ENCODE results near the gene LCA5L.
"Not testable (repeated sequence)": the region's sequence is repeated elsewhere in the genome, so short reads cannot be mapped to it uniquely, and the experiment has no call there.

The LCA5L gene

DNA sequence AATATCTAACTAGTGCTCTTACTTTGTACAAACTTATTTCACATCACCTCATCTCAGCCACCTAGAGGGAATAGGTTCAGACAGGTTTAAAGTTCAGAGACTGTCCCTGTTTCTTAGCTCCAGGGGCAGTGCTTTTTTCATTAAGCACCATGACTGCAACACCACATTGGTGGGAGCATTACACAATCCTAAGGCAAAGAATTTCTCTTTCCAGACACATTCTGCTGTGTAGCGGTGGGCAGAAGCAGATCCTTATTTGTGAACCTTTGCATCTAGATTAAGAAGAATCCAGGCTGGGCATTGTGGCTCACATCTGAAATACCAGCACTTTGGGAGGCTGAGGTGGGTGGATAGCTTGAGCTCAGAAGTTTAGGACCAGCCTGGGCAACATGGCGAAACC, 16.1 kb downstream of the LCA5L start:
- no peaks in the 10 kb centered on the region for H3K36me3 ChIP-seq (ENCODE audit: insufficient read depth, low read length)
- no peak overlapping the region for H3K4me3 ChIP-seq (ENCODE audit: low read depth, low read length, poor library complexity, severe bottlenecking)
- H4K20me1 ChIP-seq (ENCODE audit: insufficient read depth, low read length), result no peaks in the 10 kb centered on the region
- no peaks in the 10 kb centered on the region for H3F3A ChIP-seq (ENCODE audit: insufficient read depth, low read length)
- no peak overlapping the region for H3K4me2 ChIP-seq (ENCODE audit: low read length)
- no peaks in the 10 kb centered on the region for H3K9me2 ChIP-seq (ENCODE audit: low read depth, low read length)
- H3K9me3 ChIP-seq (ENCODE audit: low read length), result no peaks in the 10 kb centered on the region
- TF ChIP-seq, protein P1, sequence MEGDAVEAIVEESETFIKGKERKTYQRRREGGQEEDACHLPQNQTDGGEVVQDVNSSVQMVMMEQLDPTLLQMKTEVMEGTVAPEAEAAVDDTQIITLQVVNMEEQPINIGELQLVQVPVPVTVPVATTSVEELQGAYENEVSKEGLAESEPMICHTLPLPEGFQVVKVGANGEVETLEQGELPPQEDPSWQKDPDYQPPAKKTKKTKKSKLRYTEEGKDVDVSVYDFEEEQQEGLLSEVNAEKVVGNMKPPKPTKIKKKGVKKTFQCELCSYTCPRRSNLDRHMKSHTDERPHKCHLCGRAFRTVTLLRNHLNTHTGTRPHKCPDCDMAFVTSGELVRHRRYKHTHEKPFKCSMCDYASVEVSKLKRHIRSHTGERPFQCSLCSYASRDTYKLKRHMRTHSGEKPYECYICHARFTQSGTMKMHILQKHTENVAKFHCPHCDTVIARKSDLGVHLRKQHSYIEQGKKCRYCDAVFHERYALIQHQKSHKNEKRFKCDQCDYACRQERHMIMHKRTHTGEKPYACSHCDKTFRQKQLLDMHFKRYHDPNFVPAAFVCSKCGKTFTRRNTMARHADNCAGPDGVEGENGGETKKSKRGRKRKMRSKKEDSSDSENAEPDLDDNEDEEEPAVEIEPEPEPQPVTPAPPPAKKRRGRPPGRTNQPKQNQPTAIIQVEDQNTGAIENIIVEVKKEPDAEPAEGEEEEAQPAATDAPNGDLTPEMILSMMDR (IDR thresholded peaks at IDR 0.05; ENCODE audit: low read length), result no peak
- no peak for TF ChIP-seq EZH2 (IDR thresholded peaks at IDR 0.05; ENCODE audit: borderline replicate concordance, low read length)
- H2AFZ ChIP-seq (ENCODE audit: low read length), result no peak overlapping the region
- H3K27me3 ChIP-seq (ENCODE audit: insufficient read depth, low read length), result no peaks in the 10 kb centered on the region
- no peak overlapping the region for H3K27ac ChIP-seq (ENCODE audit: low read depth, low read length, poor library complexity, severe bottlenecking)
- no peaks in the 10 kb centered on the region for H3K79me2 ChIP-seq (ENCODE audit: insufficient read depth, low read length)
- no peak overlapping the region for H3K9ac ChIP-seq (ENCODE audit: low read length)
- H3K4me1 ChIP-seq (ENCODE audit: insufficient read depth, low read length, severe bottlenecking), result no peaks in the 10 kb centered on the region

DNA sequence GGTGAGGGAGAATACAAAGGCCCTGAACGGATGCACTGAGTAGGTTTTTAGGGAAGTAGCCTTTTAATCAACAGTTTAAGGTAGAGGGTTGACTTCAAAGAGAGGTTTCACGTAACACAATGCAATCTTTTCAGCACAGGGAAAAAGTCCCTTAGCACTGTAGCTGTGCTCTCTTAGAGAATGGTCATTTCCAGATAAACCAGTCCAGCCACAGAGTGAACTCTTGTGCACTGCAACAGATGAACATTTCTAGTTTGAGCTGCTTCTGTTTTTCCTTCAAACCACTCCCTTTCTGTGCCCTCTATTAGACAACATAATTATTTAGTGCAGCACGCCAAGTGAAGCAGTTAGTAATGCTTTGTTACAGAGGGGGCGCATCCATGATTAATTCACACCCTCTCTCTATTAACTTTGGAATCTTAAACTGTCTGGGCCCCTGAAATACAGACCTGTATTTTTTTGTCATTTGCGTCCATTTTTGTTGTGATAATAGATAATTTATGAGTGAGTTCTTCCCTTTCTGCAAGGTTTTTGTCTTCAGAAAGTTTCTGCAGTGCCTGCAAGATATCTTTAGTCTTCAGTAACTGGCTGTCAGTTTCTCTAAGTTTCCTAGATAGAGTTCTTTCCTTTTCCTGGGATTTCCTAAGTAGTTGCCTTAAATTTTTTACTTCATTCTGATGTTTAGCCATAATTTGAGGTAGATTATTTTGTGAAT, 22.9 kb downstream of the LCA5L start:
- H3K4me1 ChIP-seq (ENCODE audit: insufficient read depth, low read length, severe bottlenecking), result no peaks in the 10 kb centered on the region
- H3K36me3 ChIP-seq (ENCODE audit: insufficient read depth, low read length), result no peaks in the 10 kb centered on the region
- no peaks in the 10 kb centered on the region for H3K9me3 ChIP-seq (ENCODE audit: low read length)
- no peaks in the 10 kb centered on the region for H3K9me2 ChIP-seq (ENCODE audit: low read depth, low read length)
- H3K4me3 ChIP-seq (ENCODE audit: low read depth, low read length, poor library complexity, severe bottlenecking), result no peak overlapping the region
- no peak overlapping the region for H3K27ac ChIP-seq (ENCODE audit: low read depth, low read length, poor library complexity, severe bottlenecking)
- H3F3A ChIP-seq (ENCODE audit: insufficient read depth, low read length), result no peaks in the 10 kb centered on the region
- no peaks in the 10 kb centered on the region for H4K20me1 ChIP-seq (ENCODE audit: insufficient read depth, low read length)
- no peak overlapping the region for H3K9ac ChIP-seq (ENCODE audit: low read length)
- no peaks in the 10 kb centered on the region for H3K27me3 ChIP-seq (ENCODE audit: insufficient read depth, low read length)
- H3K79me2 ChIP-seq (ENCODE audit: insufficient read depth, low read length), result no peaks in the 10 kb centered on the region
- H3K4me2 ChIP-seq (ENCODE audit: low read length), result no peak overlapping the region
- no peak for TF ChIP-seq EZH2 (IDR thresholded peaks at IDR 0.05; ENCODE audit: borderline replicate concordance, low read length)
- TF ChIP-seq, protein P1 (IDR thresholded peaks at IDR 0.05; ENCODE audit: low read length), result no peak
- H2AFZ ChIP-seq (ENCODE audit: low read length), result no peak overlapping the region

DNA sequence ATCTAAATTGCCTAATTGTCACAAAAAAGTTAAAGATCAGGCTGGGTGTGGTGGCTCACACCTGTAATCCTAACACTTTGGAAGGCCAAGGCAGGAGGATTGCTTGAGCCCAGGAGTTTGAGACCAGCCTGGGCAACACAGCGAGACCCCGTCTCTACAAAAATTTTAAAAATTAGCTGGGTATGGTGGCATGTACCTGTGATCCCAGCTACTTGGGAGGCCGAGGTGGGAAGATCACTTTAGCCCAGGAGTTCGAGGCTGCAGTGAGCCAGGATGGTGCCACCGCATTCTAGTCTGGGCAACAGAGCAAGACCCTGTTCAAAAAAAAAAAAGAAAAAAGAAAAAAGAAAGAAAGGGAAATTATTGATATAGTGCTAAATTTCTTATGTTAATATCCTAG, 26.4 kb downstream of the LCA5L start:
- not testable (repeated sequence) for H3K4me2 ChIP-seq (ENCODE audit: low read length); H3K9me2 ChIP-seq (ENCODE audit: low read depth, low read length); H3F3A ChIP-seq (ENCODE audit: insufficient read depth, low read length); H3K9me3 ChIP-seq (ENCODE audit: low read length); H4K20me1 ChIP-seq (ENCODE audit: insufficient read depth, low read length); H2AFZ ChIP-seq (ENCODE audit: low read length); H3K36me3 ChIP-seq (ENCODE audit: insufficient read depth, low read length); H3K9ac ChIP-seq (ENCODE audit: low read length); H3K27me3 ChIP-seq (ENCODE audit: insufficient read depth, low read length); H3K79me2 ChIP-seq (ENCODE audit: insufficient read depth, low read length); H3K4me3 ChIP-seq (ENCODE audit: low read depth, low read length, poor library complexity, severe bottlenecking); H3K27ac ChIP-seq (ENCODE audit: low read depth, low read length, poor library complexity, severe bottlenecking); H3K4me1 ChIP-seq (ENCODE audit: insufficient read depth, low read length, severe bottlenecking)

DNA sequence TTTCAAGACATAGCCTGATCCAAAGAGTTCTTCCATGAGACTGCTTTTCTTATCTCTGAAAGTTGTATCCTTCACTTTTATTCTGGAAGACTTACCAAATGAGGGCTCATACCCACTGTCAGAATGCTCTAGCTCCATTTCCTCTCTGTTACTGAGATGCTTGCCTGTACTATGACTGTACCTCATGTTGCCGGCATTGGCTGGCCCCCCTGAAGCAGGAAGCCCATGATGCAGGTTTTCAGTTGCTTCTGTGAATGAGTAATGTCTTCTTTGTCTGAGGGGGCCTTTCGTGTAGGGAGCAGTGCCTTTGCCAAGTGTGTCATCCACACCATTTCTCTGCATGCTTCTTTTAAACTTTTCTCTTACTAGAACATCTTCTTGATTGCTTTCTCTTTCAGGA, 39.5 kb downstream of the LCA5L start:
- no peaks in the 10 kb centered on the region for H3K4me1 ChIP-seq (ENCODE audit: insufficient read depth, low read length, severe bottlenecking)
- H3K9me3 ChIP-seq (ENCODE audit: low read length), result peaks cover 7% of the 10 kb centered on the region; the same call in 1 of the 2 replicates
- H3K27ac ChIP-seq (ENCODE audit: low read depth, low read length, poor library complexity, severe bottlenecking), result no peak overlapping the region
- no peak overlapping the region for H3K4me2 ChIP-seq (ENCODE audit: low read length)
- no peak overlapping the region for H3K9ac ChIP-seq (ENCODE audit: low read length)
- H3K4me3 ChIP-seq (ENCODE audit: low read depth, low read length, poor library complexity, severe bottlenecking), result no peak overlapping the region
- H3F3A ChIP-seq (ENCODE audit: insufficient read depth, low read length), result no peaks in the 10 kb centered on the region
- no peaks in the 10 kb centered on the region for H4K20me1 ChIP-seq (ENCODE audit: insufficient read depth, low read length)
- H2AFZ ChIP-seq (ENCODE audit: low read length), result no peak overlapping the region
- no peaks in the 10 kb centered on the region for H3K9me2 ChIP-seq (ENCODE audit: low read depth, low read length)
- H3K27me3 ChIP-seq (ENCODE audit: insufficient read depth, low read length), result no peaks in the 10 kb centered on the region
- peaks cover 38% of the 10 kb centered on the region for H3K36me3 ChIP-seq (ENCODE audit: insufficient read depth, low read length)
- H3K79me2 ChIP-seq (ENCODE audit: insufficient read depth, low read length), result no peaks in the 10 kb centered on the region
- TF ChIP-seq EZH2 (IDR thresholded peaks at IDR 0.05; ENCODE audit: borderline replicate concordance, low read length), result no peak
- TF ChIP-seq, protein P1 (IDR thresholded peaks at IDR 0.05; ENCODE audit: low read length), result no peak
